Brain microvascular endothelial cell (primary cell): ENCODE measurements around the gene CXCR3.

Experiments
- DNase-seq: peaks from one replicate; pipeline ENCODE4 v3.0.0-alpha.2; 2020
- H3K27ac ChIP-seq: fragments of 250-450 bp; sonication (Bioruptor Pico); 2 replicates; pipeline ENCODE4 v1.5.1; 2020; ENCODE audit warnings: mild to moderate bottlenecking, moderate library complexity
- H3K27me3 ChIP-seq: fragments of 250-450 bp; sonication (Bioruptor Pico); replicated peaks from 2 replicates; pipeline ENCODE4 v1.5.1; 2020; ENCODE audit warnings: mild to moderate bottlenecking
- H3K36me3 ChIP-seq: fragments of 250-450 bp; sonication (Bioruptor Pico); replicated peaks from 2 replicates; pipeline ENCODE4 v1.5.1; 2020; ENCODE audit warnings: mild to moderate bottlenecking
- H3K4me3 ChIP-seq: 2 replicates; pipeline ENCODE4 v1.5.1; 2011; ENCODE audit warnings: low read depth, mild to moderate bottlenecking, control low read depth, low read length, moderate library complexity
- in situ Hi-C: cut with HindIII; loops from 2 replicates; pipeline ENCODE4 v1.10.0; 2017; ENCODE audit warnings: low sequenced_read_pairs, low pct_ligation_motif_present
- TF ChIP-seq, protein P1 (sequence below): IDR thresholded peaks from 2 replicates; pipeline ENCODE4 v1.5.1; 2011; ENCODE audit warnings: low read depth, mild to moderate bottlenecking, moderate library complexity, low read length, control low read depth, inconsistent platforms; ENCODE audit errors: missing control alignments

The CXCR3 gene

DNA sequence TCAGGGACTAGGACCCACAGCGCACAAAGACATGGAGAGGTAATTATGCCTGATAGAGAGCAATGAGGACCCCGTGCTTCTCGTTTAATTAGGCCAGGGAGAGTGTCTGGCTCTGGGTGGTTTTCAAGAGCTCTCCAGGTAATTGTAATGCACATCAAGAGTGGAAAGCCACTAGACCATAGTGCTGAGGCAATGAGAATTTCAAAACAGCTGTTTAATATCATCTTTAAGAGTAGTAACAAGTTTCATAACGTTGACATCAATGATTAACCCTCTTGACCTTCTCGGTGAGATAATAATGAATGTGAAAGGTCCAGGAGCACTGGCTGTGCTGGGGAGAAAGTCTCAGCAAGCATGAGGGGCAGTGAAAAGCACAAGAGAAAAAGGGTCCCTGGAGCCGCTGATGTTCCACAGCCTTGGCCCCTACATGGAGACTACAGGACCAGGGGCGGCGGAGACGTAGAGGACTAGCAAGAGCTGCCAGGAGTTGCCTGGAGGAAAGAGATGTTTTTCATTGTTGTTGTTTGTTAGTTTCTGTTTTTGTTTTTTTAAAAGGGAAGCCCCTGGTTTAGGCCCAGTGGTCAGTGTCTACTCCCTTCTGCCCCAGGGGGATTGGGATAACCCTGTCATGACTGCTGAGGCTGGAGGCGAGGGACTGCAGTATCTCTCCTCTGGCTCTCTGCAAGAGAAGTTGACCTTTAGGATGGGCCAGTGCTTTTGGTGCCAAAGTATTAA, 14.8 kb upstream of the CXCR3 start:
- TF ChIP-seq, protein P1, sequence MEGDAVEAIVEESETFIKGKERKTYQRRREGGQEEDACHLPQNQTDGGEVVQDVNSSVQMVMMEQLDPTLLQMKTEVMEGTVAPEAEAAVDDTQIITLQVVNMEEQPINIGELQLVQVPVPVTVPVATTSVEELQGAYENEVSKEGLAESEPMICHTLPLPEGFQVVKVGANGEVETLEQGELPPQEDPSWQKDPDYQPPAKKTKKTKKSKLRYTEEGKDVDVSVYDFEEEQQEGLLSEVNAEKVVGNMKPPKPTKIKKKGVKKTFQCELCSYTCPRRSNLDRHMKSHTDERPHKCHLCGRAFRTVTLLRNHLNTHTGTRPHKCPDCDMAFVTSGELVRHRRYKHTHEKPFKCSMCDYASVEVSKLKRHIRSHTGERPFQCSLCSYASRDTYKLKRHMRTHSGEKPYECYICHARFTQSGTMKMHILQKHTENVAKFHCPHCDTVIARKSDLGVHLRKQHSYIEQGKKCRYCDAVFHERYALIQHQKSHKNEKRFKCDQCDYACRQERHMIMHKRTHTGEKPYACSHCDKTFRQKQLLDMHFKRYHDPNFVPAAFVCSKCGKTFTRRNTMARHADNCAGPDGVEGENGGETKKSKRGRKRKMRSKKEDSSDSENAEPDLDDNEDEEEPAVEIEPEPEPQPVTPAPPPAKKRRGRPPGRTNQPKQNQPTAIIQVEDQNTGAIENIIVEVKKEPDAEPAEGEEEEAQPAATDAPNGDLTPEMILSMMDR: no peak
- Histone ChIP-seq H3K4me3 (no peak overlapping the region), H3K27me3 (no peaks in the 10 kb centered on the region), H3K36me3 (no peaks in the 10 kb centered on the region), H3K27ac (no peak overlapping the region)
- in situ Hi-C loops: no loop called here
- no peak for DNase-seq

DNA sequence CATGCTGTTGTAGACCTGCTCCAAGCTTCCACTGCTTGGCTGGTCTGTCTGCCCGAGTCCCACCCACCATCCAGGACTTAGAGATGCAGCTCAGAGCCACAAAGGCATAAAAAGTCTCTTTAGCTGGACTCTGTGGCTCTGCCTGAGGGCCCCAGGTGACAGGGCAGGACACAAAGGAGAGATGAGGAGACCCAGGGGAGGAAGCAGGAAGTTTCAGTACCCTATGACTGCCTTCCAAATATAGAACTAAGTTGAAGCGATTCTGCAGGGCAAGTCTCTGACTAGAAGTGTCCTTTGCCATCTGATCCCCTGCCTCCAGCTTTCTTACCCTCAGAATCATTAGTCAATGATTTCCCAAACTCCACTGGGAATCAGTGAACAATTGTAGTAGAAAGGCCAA, 11.2 kb upstream of the CXCR3 start:
- in situ Hi-C loops: no loop called here
- TF ChIP-seq, protein P1: no peak
- Histone ChIP-seq H3K27me3 (no peaks in the 10 kb centered on the region), H3K27ac (no peak overlapping the region), H3K36me3 (no peaks in the 10 kb centered on the region), H3K4me3 (no peak overlapping the region)
- no peak for DNase-seq

DNA sequence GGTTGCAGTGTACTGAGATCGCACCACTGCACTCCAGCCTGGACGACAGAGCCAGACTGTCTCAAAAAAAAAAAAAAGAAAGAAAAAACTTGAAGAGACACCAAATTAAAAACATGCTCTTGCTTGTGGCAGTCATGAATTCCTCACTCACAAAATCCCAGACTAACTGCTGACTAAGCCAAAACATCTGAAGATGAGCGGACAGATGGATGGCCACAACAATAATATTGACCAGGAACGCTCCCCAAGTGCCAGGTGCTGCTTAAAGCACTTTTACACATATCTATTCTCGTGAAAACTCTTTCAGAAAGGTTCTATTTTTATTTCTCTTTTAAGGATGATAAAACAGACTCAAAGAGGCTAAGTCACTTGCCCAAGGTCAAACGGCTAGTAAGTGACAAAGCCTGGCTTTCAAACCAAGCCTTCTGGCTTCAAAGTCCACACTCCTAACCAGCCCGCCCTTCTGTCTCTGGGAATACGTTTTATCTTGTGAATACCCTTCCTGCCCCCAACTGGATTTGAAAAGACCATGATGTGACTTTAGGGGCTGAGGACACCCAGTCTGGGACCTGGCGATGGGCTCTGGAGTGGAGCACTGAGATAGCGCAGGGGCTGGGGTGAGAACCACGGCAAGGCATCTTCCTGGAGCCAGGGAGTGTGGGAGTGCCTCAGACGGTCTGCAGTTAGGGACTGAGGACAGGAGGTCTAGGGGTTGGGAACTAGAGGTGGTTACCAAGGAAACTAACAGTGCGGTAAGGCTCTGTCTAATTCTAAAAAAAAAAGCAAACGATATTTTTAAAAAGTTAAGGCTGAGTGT, 9.5 kb upstream of the CXCR3 start:
- DNase-seq: no peak
- H3K36me3 ChIP-seq: no peaks in the 10 kb centered on the region
- H3K4me3 ChIP-seq: no peak overlapping the region
- TF ChIP-seq, protein P1: no peak
- H3K27ac ChIP-seq: no peak overlapping the region
- H3K27me3 ChIP-seq: no peaks in the 10 kb centered on the region
- in situ Hi-C loops: no loop called here

DNA sequence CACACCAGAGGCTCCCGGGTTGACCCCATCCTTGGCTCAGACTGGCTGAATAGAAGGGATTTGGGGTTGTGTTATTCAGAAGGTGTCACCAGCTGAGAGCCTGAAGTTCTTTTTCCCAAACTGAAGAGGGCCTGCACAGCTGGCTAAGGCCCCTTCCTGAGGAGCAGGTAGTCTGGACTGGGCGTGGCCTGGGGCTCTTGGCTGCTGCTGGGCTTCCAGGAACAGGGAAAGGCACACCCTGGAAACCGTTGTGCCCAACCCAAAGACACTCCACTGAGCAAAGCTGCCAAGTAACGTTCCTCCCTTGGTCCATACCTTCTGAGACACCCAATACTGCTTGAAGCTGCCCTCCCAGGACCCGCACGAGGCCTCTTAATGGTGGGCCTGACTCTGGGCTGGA, 8.3 kb upstream of the CXCR3 start:
- TF ChIP-seq, protein P1: no peak
- in situ Hi-C loops: no loop called here
- no peak for DNase-seq

DNA sequence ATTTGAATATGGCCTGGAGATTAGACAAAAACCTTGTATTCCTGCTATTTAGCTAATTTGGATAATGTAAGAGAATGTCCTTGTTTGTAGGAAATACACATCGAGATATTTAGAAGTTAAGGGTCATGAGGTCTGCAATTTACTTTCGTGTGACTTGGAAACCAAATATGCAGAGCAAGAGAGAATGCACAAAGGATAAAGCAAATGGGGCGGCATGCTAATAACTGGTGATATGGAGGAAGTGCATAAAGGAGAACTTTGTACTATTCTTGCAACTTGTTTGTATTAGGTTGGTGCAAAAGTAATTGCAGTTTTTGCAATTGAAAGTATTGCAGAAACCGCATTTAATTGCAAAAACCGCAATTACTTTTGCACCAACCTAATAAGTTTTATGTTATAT, 7.2 kb upstream of the CXCR3 start:
- Histone ChIP-seq H3K4me3 (no peak overlapping the region), H3K27ac (no peak overlapping the region), H3K27me3 (no peaks in the 10 kb centered on the region), H3K36me3 (no peaks in the 10 kb centered on the region)
- in situ Hi-C loops: no loop called here
- TF ChIP-seq, protein P1: no peak
- DNase-seq: no peak

More for the DNA sequence above, 8.3 kb upstream of the CXCR3 start:
- Histone ChIP-seq H3K36me3 (no peaks in the 10 kb centered on the region), H3K4me3 (no peak overlapping the region), H3K27me3 (no peaks in the 10 kb centered on the region), H3K27ac (no peak overlapping the region)
